ENCODE results near the gene COMP. TPM values are rescaled to one million over a fixed set of nuclear protein-coding genes. Genes with fewer than 3 reads are reported as not detected.

The COMP gene
- total RNA-seq, 1 experiment from 2014 or later = not detected

GRCh38 chr19:18804139-18804601, 13.1 kb upstream of the COMP start:
- TF ChIP-seq SIN3A (IDR thresholded peaks at IDR 0.05; ENCODE audit: low read depth) = no peak
- no peak for TF ChIP-seq RAD21 (IDR thresholded peaks at IDR 0.05; ENCODE audit: low read depth)
- no peak for TF ChIP-seq SP1 (IDR thresholded peaks at IDR 0.05; ENCODE audit: low read depth)
- TF ChIP-seq EGR1 (IDR thresholded peaks at IDR 0.05; ENCODE audit: low read depth) = no peak
- no peak for ATAC-seq
- POLR2A ChIA-PET = no interaction called here
- Histone ChIP-seq H3K79me2 (ENCODE audit: insufficient read depth, low read length) (no peaks in the 10 kb centered on the region), H3K9me3 (ENCODE audit: control insufficient read depth in 1 of 2, insufficient read depth in 1 of 2, low read depth in 1 of 2, low read length in 2 of 2) (no peaks in the 10 kb centered on the region), H3K27me3 (ENCODE audit: insufficient read depth, low read length) (0 out of 2 replicates have a peak, but pooled peaks cover 2% of the 10 kb centered on the region), H2AFZ (ENCODE audit: low read depth, low read length, poor library complexity, severe bottlenecking) (no peak overlapping the region), H3K4me3 (replicated peaks in 1 of 2; ENCODE audit: low read depth in 1 of 2, low read length in 2 of 2) (no peak overlapping the region), H3K36me3 (ENCODE audit: control insufficient read depth in 1 of 2, insufficient read depth in 2 of 2, low read length in 2 of 2) (no peaks in the 10 kb centered on the region), H3K27ac (ENCODE audit: low read depth, low read length) (no peak overlapping the region), H4K20me1 (ENCODE audit: insufficient read depth) (no peaks in the 10 kb centered on the region), H3K9ac (ENCODE audit: low read length) (no peak overlapping the region), H3K4me1 (ENCODE audit: control insufficient read depth in 1 of 2, insufficient read depth in 2 of 2, low read length in 2 of 2) (no peaks in the 10 kb centered on the region), H3K9me2 (ENCODE audit: insufficient read depth) (no peaks in the 10 kb centered on the region), H3K4me2 (ENCODE audit: low read length) (no peak overlapping the region)
- CTCF ChIA-PET = no interaction called here
- intact Hi-C loops (cut with micrococcal nuclease) = no loop called here
- RAD21 ChIA-PET (ENCODE audit: low non-redundant PET in 1 of 2, low total read pairs in 2 of 2, uncharacterized antibody in 2 of 2, unreplicated experiment in 2 of 2) = no interaction called here
- no TSS peak for BruUV-seq (replicated peaks)
- no peak for DNase-seq (ENCODE audit: low read depth, low spot score)

- Histone ChIP-seq H3K79me2 (ENCODE audit: insufficient read depth, low read length) (no peaks in the 10 kb centered on the region), H3K9ac (ENCODE audit: low read length) (no peak overlapping the region), H3K4me2 (ENCODE audit: low read length) (no peak overlapping the region), H3K4me3 (replicated peaks in 1 of 2; ENCODE audit: low read depth in 1 of 2, low read length in 2 of 2) (no peak overlapping the region), H3K9me2 (ENCODE audit: insufficient read depth) (no peaks in the 10 kb centered on the region), H3K4me1 (ENCODE audit: control insufficient read depth in 1 of 2, insufficient read depth in 2 of 2, low read length in 2 of 2) (no peaks in the 10 kb centered on the region), H4K20me1 (ENCODE audit: insufficient read depth) (no peaks in the 10 kb centered on the region), H3K27me3 (ENCODE audit: insufficient read depth, low read length) (0 out of 2 replicates have a peak, but pooled peaks cover 3% of the 10 kb centered on the region), H3K9me3 (ENCODE audit: control insufficient read depth in 1 of 2, insufficient read depth in 1 of 2, low read depth in 1 of 2, low read length in 2 of 2) (no peaks in the 10 kb centered on the region), H3K27ac (ENCODE audit: low read depth, low read length) (no peak overlapping the region), H2AFZ (ENCODE audit: low read depth, low read length, poor library complexity, severe bottlenecking) (no peak overlapping the region), H3K36me3 (ENCODE audit: control insufficient read depth in 1 of 2, insufficient read depth in 2 of 2, low read length in 2 of 2) (no peaks in the 10 kb centered on the region)
- DNase-seq (ENCODE audit: low read depth, low spot score) (no peak), ATAC-seq (no peak)
- RAD21 ChIA-PET (ENCODE audit: low non-redundant PET in 1 of 2, low total read pairs in 2 of 2, uncharacterized antibody in 2 of 2, unreplicated experiment in 2 of 2) = no interaction called here
- POLR2A ChIA-PET = no interaction called here
- CTCF ChIA-PET = no interaction called here
- BruUV-seq (replicated peaks) = no TSS peak
- TF ChIP-seq EZH2phosphoT487 (IDR thresholded peaks at IDR 0.05; ENCODE audit: borderline replicate concordance) (no peak), YY1 (IDR thresholded peaks at IDR 0.05; ENCODE audit: extremely low read depth, insufficient replicate concordance, low read depth, low read length) (no peak)
- intact Hi-C loops (cut with micrococcal nuclease) = no loop called here
These were observed 12.5 kb upstream of the COMP start for GRCh38 chr19:18803550-18804138.

Measured in HCT116 (cell line).